HG03469 (cell line): Measurements from ENCODE around the gene CYSLTR1.
A peak's percentile ranks its signal among the peaks of the same experiment; 100 is the strongest.
"Not testable (repeated sequence)": the region's sequence is repeated elsewhere in the genome, so short reads cannot be mapped to it uniquely, and the experiment has no call there.

ENCODE experiments used
- ATAC-seq: cut with Tn5 transposase; IDR thresholded peaks from one replicate; pipeline ENCODE4 v1.9.1; 2021; ENCODE audit warnings: mild to moderate bottlenecking, moderate library complexity, moderate number of reproducible peaks; ENCODE audit not compliant: unreplicated experiment

CYSLTR1 gene

DNA sequence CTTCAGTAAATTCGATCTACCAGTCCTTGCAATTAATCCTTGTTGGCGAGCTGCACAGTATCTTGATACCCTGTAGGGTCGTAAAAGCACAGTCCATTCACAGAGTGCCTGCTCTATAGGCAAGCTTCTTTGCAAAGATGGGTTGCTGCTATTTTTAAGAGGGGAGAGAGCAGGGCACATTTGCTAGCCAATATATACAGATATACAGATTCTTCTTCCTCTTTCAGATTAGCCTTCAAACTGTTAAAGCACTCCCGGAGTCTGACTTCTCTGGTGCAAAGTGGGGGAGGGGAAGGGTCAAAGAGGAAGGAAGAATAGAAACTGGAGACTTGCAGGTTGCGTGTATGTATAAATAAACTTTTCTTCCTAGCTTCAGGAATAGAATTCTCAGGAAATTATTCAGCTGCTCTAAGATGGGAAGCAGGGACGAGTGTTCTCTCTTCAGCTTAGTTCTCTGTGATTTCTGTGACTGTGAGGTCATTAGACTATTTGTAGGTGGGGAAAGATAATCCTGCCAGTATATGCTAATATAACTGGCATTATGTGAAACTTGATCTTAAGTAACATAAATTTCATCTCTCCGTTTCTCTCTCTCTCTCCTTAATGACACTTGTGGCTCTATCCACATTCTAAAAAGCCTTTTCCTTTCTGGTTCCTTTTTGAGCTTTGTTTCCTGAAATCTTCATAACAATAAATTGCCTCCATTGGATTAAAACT, at the start of gene CYSLTR1:
Gene CYSLTR1, minus strand, starts transcription at position 242 of the 717 bp plus-strand sequence. CDS start 53,865 bp downstream, outside the sequence.
- ATAC-seq: no peak

- ATAC-seq: no peak
Observed at GRCh38 chrX:78377186-78377585, 49.8 kb upstream of the CYSLTR1 start.

DNA sequence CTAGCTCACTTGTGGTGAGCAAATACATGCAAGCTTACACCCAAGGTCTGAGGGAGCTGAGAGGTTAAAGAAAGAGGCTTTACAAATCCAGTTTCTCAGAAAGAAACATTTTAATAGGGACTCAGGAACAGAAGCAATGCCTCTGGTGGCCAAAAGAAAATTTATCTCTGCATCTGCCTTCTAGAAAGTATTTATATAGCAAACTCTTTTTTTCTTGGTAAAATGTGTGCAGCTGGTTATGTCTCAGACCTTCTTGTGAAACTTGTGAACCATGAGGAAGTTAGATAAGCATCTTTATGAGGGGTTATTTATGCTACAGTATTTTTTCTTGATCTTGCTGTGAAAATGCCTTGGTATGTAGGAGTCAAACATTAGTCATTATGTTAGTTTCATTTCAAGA, 48.5 kb upstream of the CYSLTR1 start:
- peak; percentile 83 for ATAC-seq

- ATAC-seq: no peak
Observed at GRCh38 chrX:78366576-78366975, 39.2 kb upstream of the CYSLTR1 start.

GRCh38 chrX:78357342-78358055, 30.1 kb upstream of the CYSLTR1 start:
- no peak for ATAC-seq

DNA sequence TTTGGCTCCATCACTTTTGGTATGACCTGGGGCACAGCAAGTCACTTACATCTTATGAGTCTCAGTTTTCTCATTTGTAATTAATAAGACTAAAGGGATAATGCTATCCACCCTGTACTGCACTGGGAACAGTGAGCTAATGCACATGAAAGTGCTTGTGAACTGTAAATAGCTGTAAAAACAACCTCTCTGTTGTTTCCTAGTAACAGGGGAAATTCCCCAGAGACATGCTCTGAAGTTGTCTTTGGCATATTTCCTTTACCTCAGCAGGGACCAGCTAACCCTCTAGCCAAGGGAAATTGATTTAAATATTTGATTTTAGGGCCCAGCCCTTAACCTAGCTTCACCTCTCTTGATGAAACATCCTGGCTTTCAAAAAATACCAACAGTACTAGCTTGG, 6.1 kb upstream of the CYSLTR1 start:
- peak; percentile 52 for ATAC-seq

- ATAC-seq: no peak
Observed at GRCh38 chrX:78331708-78332107, 4.3 kb upstream of the CYSLTR1 start.

GRCh38 chrX:78330540-78330939, 3.1 kb upstream of the CYSLTR1 start:
- no peak for ATAC-seq

- no peak for ATAC-seq
Observed at GRCh38 chrX:78330068-78330467, 2.7 kb upstream of the CYSLTR1 start.

- ATAC-seq: no peak
Observed at GRCh38 chrX:78329486-78329885, 2.1 kb upstream of the CYSLTR1 start.

- ATAC-seq: no peak
Observed at GRCh38 chrX:78326401-78326800, 1.0 kb downstream of the CYSLTR1 start.

- no peak for ATAC-seq
Observed at GRCh38 chrX:78322863-78323262, 4.5 kb downstream of the CYSLTR1 start.

DNA sequence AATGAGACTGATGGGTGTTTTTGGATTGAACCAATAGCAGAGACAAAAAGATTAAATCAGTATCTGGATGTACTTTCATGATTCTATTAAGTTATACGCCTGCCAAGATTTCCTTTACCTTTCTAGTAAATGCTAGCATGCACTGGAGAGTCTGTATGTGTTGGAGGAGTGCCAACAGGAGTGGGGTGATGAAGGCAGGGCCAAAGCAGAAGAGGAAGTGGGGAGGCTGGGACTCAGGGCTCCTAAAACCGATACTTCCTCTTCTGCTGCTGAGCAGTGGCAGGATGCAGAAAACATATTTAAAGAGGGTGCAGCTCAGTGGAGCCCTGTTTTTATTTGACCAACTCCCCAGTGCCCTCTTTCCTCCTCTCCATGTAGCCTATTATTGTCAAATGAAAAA, 5.6 kb downstream of the CYSLTR1 start:
- ATAC-seq: peak; percentile 87

DNA sequence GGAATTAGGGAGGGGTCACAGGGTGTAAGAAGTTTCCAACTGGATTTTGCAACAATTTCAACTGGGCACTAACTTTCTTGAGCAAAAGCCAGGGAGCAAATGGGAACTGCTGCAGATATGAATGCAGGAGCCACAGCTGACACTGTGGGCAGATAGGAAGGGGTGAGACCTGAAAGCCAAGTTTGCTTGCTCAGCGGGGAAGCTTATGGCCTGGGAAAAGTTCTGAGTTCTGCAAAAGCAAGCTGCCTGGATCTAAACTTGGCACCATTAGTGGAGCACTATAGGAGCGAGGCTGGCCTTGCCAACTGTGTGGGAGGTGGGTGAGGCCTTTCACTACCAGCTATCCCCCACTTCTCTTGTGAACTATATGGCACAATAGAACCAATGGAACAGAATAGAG, 11.1 kb downstream of the CYSLTR1 start:
- ATAC-seq: no peak

DNA sequence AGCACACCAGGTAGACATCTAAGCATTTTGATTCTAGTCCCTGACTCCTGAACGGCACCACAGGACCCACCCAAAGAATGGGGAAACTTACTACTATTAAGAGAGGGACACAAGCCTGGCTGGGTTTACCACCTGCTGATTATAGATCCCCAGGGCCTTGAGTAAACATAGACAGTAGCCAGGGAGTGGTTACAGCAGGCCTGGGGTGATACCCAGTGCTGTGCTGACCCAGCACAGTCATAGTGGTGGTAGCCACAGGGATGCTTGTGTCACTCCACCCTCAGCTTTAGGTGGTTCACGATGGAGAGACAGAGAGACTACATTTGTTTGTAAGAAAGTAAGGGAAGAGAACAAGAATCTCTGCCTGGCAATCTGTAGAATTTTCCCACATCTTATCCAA, 11.7 kb downstream of the CYSLTR1 start:
- no peak for ATAC-seq

DNA sequence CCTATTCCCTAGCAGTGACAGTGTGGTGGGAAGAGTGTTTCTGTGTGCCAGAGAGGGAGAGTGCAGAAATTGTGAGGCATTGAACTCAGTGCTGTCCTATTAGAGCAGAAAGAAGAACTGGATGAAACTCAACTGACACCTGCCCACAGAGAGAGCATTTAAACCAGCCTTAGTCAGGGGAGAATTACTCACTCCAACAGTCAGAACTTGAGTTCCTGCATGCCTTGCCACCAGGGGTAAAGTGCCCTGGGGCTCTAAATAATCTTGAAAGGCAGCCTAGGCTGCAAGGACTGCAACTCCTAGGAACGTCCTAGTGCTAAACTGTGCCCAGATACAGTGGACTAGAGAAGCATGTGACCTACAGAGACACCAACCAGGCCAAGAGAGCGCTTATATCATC, 12.8 kb downstream of the CYSLTR1 start:
- ATAC-seq: peak; percentile 73

- no peak for ATAC-seq
Observed at GRCh38 chrX:78313526-78313925, 13.9 kb downstream of the CYSLTR1 start.

DNA sequence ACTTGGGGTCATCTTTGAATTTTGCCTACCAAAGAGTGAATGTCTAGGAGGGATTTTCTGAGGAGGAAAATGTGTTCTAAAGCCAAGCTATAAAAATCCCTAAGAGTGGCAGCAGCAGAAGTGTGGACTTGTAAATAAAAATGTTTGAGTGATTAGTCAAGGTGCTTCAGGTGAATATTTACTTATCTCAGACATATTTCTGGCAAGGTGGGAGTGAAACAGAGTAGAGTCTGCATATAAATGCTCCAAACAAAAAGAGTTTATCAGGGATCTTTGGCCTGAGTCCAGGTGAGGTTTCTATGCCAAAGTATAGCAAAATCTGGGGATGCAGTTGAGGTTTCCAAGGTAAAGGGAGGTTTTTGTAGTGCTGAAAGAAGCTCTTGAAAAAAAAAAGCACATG, 19.7 kb downstream of the CYSLTR1 start:
- no peak for ATAC-seq

GRCh38 chrX:78303086-78303485, 24.3 kb downstream of the CYSLTR1 start:
- ATAC-seq: no peak

GRCh38 chrX:78300933-78301332, 26.5 kb downstream of the CYSLTR1 start:
- not testable (repeated sequence) for ATAC-seq

- no peak for ATAC-seq
Observed at GRCh38 chrX:78283511-78283910, 43.9 kb downstream of the CYSLTR1 start.

DNA sequence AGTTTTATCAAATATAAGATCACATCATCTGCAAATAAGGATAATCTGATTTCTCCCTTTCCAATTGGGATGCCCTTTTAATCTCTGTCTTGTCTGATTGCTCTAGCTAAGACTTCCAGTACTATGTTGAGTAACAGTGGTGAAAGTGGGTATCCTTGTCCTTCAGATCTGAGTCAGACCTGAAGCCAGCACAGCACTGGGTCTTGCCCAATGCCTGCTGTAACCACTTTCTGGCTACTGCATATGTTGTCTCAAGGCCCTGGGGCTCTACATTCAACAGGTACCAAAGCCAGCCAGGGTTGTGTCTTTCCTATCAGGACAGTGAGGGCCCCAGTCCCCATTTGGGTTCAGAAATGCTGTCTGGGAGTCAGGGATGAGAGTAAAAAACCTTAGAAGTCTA, 90.3 kb downstream of the CYSLTR1 start:
- ATAC-seq: no peak
